GM15510 (cell line): Measurements from ENCODE around the gene COA8.

ENCODE experiments used
- POLR2A ChIP-seq: IDR thresholded peaks from 3 replicates; pipeline ENCODE4 v1.6.1; 2011; ENCODE audit warnings: borderline replicate concordance; ENCODE audit not compliant: insufficient read length; ENCODE audit errors: extremely low read depth

The COA8 gene

DNA sequence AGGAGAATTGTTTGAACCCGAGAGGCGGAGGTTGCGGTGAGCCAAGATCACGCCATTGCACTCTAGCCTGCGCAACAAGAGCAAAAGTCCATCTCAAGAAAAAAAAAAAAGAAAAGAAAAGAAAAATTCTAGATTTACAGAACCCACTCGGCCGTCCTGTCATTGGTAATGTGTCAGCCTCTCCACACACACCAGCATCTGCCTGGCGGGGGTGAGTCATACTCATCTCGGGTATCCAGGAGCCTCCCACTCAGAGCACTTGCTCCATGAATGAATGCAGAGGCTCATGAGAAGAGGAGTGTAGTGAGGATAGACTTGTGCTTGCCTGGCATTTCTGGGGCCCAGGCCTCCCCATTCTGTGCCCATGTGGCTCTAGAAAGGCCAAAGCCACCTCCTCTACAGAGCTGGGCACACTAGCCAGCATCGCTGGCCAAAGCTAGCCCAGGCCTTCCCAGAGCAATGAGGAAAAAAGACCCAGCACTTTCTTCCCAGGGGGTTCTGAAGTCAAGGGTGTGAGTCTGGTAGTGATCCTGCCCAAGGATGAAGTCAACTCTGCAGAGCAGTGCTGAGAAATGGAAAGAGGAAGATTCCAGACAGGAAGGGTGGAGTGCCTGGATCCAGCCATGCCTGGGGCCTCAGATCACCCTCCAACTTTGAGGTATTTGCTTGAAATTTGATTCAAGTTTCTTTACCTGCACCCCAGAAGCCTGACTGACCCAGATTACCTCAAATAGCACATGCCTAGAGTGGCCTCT is 35.0 kb downstream of the COA8 start:
- TF ChIP-seq POLR2A: no peak

DNA sequence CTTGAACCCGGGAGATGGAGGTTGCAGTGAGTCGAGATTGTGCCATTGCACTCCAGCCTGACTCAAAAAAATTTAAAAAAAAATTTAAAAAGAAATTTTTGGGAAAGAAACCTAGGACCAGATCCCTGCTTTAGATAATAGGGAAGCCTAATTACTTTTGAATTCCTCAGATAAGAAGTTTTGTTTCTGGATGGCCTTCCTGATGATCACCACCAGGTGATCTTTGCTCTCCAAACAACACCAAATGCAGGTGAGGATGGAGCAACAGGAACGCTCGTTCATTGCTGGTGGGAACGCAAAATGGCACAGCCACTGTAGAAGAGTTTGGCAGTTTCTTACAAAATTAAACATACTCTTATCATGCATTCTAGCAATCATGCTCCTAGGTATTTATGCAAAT is 37.7 kb downstream of the COA8 start:
- no peak for TF ChIP-seq POLR2A

DNA sequence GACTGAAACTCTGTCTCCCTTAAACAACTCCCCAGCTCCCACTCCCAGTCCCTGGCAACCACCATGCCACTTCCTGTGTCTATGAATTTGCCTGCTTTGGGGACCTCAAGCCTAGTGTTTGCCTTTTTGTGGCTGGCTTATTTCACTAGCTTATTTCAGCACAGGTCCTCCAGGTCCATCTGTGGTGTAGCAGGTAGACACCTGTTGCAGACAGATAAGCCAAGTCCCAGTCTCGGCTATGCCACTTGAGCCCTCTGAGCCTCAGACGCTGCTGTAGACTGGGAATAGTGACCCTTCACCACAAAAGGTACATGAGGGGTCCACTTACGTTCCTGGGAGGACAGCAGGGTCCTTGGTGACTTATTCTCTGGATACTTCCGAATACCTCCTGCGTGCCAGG is 41.9 kb downstream of the COA8 start:
- TF ChIP-seq POLR2A: no peak

DNA sequence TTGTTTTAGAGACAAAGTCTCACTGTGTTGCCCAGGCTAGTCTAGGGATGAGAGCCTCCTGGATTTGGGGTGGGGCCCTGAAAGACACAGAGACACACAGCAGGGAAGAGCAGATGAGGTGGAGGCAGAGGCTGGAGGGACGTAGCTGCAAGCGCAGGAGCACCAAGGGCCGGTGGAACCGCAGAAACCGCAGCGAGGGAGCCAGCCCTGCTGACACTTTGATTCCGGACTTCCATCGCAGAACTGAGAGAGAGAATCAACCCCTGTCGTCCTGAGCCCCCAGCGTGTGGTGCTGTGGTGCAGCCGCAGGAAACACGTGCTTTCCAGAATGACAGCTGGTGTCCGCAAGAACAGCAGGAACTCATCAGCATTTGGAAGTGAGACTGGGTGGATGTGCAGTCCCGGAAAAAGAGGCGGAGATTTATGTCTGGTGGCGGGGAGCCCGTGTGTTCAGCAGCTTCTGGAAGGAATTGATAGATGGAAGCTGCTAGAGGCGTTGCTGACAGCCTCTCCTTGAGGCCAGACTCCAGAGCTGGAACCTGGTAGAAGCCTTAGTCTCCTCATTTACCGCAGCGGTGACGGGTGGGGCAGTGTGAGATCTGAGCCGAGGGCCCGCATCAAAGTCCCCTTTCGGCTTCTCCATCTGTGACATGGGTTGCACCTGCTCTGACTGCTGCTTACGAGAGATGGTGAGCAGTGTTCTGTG is 44.4 kb downstream of the COA8 start:
- TF ChIP-seq POLR2A: no peak

DNA sequence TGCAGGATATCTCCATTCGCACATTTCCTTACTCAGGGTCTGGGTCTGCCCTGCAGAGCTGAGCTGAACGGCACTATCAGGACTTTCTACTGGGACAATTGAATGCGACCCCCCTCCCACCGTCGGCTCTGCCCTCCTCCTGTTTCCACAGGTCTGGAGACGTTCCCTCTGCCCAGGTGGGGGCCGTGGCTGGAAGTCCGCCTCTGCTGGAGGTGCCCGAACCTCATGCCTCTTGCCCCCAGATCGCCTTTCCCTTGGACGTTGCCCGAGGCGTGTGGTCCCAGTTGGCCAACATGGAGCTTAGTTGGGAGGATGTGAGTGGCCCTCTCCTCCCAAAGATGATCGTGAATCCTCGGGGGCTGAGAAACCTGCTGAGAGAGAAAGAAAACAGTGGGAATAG is 45.1 kb downstream of the COA8 start:
- TF ChIP-seq POLR2A: no peak

DNA sequence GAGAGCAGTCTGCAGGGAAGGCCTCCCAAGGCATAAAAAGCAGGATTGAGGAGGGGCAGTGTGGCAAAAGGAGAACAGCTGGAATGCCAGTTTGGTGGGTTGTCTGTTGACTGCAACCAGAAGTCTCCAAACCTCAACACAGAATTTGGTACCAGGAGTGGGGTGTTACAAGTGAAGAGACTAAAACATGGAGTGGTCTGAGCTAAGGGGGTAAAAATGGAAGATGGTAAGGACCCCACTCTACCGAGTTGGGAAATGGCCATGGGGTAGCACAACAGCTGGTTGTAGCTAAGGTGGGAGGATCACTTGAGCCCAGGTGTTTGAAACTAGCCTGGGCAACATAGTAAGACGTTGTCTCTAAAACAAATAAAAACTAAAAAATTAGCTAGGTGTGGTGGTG is 48.5 kb downstream of the COA8 start:
- TF ChIP-seq POLR2A: no peak

DNA sequence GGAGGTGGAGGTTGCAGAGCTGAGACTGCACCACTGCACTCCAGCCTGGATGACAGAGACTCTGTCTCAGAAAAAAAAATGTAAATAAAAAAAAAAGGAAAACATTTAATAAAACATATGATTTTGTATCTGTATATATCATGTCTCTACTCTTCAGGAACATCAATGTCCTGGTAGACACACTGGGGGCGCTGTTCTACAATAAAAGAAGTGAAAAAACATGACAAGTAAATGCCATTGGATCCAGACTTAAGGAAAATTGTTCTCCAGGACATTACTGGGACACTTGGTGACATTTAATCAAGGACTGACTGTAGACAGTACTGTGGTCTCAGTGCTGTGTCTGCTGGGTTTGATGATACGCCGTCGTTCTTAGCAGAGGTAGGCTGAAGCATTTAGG is 50.8 kb downstream of the COA8 start:
- TF ChIP-seq POLR2A: no peak

DNA sequence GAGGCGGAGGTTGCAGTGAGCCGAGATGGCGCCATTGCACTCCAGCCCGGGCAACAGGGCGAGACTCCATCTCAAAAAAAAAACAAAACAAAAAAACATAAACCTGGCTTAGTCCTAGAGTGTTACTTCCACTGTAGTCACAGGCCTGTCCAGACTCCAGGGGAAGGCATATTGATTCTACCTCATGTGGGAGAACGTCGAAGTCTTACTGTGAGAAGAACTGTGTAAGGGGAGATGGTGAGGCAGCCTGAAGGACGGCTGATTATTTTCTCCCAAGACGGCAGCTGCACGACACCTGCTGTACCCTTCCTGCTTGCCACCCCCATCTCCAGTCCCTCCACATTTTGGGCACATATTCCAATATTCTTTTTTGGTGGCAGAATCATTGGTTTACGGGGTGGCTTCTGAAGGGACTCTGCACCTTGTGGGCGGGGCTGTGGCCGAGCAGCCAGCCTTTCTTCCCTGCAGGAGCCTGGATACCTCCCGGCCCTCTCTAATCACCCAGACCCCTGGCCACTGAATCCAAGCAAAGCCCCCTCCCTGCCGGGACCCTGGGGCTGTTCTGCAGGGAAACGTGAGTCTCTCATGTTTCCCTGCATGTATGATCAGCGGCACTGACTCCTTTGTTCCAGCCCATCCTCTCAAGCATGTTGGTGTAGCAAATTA is 54.0 kb downstream of the COA8 start:
- TF ChIP-seq POLR2A: no peak

DNA sequence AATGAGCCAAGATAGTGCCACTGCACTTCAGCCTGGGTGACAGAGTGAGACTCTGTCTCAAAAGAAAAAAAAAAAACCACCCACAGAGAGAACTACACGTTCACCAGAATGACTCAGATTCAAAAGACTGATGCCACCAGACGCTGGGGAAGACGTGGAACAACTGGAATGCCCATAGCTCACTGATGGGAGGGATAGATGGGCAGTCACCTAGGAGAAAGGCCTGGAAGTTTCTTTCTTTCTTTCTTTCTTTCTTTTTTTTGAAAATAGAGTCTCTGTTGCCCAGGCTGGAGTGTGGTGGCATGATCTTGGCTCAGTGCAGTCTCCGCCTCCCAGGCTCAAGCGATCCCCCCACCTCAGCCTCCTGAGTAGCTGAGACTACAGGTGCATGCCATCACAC is 56.3 kb downstream of the COA8 start:
- TF ChIP-seq POLR2A: no peak

DNA sequence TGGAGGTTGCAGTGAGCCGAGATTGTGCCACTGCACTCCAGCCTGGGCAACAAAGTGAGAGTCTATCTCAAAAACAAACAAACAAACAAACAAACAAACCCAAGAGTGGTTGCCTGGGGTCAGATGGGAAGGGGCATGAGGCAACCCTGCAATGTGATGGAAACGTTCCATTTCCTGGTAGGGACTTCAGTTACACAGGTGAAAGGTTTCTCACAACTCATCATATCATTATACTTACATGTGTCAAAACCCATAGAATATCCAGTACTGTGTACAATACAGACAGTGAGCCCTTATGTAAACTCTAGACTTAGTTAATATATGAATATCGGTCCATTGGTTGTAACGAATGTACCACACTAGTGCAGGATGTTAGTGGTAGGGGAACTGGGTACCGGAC is 59.1 kb downstream of the COA8 start:
- TF ChIP-seq POLR2A: no peak

DNA sequence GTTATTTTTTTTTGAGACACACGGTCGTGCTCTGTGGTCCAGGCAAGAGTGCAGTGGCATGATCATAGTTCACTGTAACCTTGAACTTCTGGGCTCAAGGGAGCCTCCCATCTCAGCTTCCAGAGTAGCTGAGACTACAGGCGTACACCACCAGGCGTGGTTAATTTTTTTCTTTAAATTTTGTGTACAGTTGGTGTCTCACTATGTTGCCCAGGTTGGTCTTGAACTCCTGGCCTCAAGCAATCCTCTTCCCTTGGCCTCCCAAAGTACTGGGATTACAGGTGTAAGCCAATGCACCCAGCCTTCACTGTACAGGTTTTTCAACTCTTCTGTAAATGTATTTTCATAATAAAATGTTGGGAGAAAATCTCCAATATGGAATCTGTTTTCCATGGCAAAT is 60.5 kb downstream of the COA8 start:
- TF ChIP-seq POLR2A: no peak

DNA sequence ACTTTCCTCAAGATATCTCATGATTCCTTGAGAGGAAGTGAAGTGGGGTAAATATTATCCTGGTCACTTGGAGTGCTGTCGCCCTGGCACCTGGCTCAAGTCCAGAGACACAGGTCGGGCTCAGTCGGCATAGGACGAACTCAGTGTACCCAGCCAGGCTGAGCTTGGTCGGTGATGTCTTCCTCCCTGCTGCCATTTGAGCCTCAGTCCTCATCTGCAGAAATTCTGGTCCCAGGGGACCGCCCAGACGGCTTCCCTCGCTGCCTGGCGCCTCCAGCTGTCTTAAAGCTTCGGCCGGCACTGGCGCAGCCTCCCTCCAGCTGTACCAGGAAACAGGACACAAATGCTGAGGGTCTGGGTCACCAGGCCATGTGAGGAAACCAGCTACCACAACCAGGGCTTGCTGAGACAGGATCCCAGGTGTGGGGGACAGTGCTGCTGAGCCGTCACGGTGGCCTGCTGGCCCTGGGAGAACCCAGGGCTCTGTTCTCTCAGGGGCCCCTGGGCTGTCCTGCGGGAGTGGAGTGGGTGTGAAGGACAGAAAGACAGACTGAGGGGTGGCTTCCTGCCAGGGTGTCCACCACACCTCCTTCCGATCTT is 61.2 kb downstream of the COA8 start:
- TF ChIP-seq POLR2A: no peak

DNA sequence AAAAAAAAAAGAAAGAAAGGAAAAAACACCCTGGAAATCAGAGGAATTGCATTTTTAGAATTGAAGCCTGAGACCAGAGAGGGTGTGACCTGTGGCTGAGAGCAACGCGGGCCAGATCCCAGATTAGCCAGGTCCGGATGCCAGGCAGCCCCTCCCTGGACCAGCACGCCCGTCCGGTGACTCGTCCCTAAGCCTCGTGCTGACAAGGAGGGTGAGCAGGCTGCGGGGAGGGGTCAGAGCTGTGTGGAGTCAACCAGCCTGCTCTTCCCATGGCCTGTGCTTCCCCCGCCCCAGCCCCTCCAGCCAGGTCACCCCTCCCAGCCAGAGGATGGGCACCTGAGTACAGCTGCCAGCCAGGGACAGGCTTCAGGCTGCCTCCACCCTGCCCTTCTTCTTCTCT is 62.1 kb downstream of the COA8 start:
- TF ChIP-seq POLR2A: no peak

DNA sequence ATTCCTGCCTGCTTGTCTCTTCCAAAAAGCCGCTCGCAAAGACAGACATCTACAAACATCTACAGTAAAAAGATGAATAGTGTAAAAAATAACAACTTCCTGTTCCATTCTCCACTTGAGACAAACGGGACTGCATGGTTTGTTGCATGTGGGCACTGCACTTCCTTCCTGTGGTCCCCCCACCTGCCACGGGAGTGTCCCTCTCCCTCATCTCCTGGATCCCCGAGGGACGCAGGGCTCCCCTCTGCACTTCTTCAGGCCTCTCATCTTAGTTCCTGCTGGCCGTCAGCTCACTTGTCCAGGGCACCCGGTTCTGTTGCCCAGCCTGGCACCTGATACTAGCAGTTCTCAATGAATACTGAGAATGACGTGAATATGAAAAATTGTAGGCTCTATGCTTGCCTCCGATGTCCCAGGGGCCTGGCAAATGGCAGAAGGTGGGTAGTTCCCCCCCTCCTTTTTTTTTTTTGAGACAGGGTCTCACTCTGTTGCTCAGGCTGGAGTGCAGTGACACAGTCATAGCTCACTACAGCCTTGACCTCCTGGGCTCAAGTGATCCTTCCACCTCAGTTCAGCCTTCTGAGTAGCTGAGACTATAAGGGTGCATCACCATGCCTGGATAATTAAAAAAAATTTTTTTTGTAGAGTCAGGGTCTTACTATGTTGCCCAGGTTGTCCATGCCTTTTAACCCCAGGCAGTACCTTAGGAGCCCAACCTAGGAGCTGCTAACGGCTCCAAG is 62.8 kb downstream of the COA8 start:
- no peak for TF ChIP-seq POLR2A

DNA sequence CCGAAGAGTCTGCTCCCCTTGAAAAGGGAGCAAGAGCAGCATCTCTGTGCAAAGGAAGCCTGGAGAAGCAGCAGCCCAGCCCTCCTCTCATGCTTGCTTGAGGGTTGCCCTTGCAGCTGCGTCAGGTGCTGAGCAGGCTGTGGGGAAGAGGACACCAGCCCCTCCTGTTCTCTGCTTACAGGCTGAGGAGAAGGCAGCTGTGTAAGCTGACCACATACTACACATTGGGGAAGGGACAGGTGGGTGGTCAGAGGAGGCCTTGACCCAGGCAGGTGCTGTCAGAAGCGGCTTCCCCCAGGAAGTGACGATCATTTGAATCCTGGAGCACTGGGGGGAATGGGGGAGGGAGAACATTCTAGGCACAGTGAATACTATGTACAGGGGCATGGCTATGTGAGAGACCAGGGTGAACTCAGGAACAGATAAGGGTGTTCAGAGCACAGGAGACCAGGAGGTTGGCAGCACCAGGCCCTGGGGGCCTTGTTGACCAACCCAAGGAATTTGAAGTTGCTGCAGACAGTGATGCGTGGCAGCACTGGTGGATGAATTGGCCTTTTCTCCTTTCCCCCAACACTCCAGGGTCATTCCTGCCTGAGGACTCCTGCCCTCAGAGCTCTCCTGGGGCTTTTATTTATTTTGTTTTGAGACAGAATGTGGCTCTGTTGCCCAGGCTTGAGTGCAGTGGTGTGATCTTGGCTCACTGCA is 63.5 kb downstream of the COA8 start:
- no peak for TF ChIP-seq POLR2A
